Stimulated activated naive B cell treated with anti-CD40 and anti-IgM and Interleukin-4, amounts not matched to agents 10 μg/mL and 1 μg/mL and 100 μg/mL, for 72 hours (primary cell): ENCODE measurements around the gene MEMO1.
A peak's percentile ranks its signal among the peaks of the same experiment; 100 is the strongest.

Experiments used
- ATAC-seq, 2 donors: fragments of 150-1000 bp; cut with Tn5 transposase; replicated peaks; 2 replicates each; pipeline ENCODE4 v1.10.0; 2021; ENCODE audit warnings: moderate library complexity in 1 of 2
- DNase-seq: peaks from one replicate; pipeline ENCODE4 v3.0.0; 2021
- H3K27ac Mint-ChIP-seq: one replicate; pipeline ENCODE4 v1.8.0; 2022; ENCODE audit warnings: mild to moderate bottlenecking, mixed read lengths
- H3K27me3 Mint-ChIP-seq, 2 donors: one replicate each; pipeline ENCODE4 v1.8.0; 2022; ENCODE audit warnings: mixed read lengths in 2 of 2
- H3K36me3 Mint-ChIP-seq, 2 donors: one replicate each; pipeline ENCODE4 v1.8.0; 2022; ENCODE audit warnings: mixed read lengths in 2 of 2, mild to moderate bottlenecking in 1 of 2
- H3K4me1 Mint-ChIP-seq, 2 donors: one replicate each; pipeline ENCODE4 v1.8.0; 2022; ENCODE audit warnings: mixed read lengths in 2 of 2, mild to moderate bottlenecking in 1 of 2
- H3K4me3 Mint-ChIP-seq, 2 donors: one replicate each; pipeline ENCODE4 v1.8.0; 2022; ENCODE audit warnings: mild to moderate bottlenecking in 2 of 2, mixed read lengths in 2 of 2, moderate library complexity in 1 of 2
- H3K9me3 Mint-ChIP-seq, 2 donors: one replicate each; pipeline ENCODE4 v1.8.0; 2022; ENCODE audit warnings: mixed read lengths in 2 of 2, mild to moderate bottlenecking in 1 of 2

MEMO1 gene

DNA sequence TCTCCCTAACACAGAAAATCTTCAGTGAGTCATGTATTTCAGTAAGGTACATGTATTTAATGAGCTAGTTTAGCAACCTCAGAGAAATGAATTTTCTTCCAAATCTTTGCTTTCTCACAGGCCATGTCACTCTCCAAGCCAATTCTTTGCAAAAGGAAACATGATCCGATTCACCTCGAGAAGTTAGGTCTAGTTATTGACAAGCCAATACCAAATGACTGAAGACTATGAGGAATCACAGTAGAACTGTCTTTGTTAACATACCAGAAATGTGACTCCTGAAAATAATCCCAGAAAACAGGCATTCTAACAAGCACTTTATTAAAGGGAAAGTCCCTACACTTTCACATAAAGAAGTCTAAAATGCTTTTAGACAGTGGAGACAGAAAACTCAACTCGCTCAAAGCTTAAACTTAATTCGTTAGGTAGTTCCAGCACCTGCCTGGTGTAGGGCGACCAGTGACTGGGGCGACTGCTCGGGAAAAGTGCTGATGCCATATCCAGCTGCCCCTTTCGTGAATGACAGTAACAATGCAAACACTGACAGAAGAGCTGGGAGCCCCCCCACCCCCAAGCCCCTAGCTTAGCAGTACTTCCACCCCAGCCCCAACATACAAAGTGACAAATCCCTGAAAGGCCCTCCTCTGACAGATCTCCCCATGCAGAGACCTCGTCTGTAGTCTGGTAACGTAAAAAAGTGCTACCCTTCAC, 1.8 kb downstream of the MEMO1 start:
- Mint-ChIP-seq H3K4me3 (peak overlapping the region; percentile 95 to 98), H3K27me3 (no peaks in the 10 kb centered on the region), H3K9me3 (peaks cover 0 to 2% of the 10 kb centered on the region in 2 donors), H3K36me3 (peaks cover 15 to 24% of the 10 kb centered on the region in 2 donors), H3K4me1 (peaks cover 24 to 63% of the 10 kb centered on the region in 2 donors), H3K27ac (peak overlapping the region; percentile 98)
- no peak for DNase-seq
- no peak for ATAC-seq

DNA sequence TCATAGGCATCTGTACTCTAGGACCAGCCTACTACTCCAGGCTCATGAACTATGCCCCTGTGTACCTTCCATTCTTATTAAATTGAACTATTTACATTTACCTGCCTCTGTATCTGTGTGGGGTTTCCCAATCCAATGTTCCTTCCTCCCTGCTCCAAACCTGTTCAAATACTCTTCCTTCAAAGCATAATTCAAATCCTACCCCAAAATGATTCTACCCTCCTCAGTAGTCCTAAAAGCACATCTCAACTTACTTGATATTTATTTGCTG, 3.8 kb downstream of the MEMO1 start:
- Mint-ChIP-seq H3K4me3 (peak overlapping the region in 1 of 2 donors; percentile 15), H3K4me1 (peaks cover 23 to 64% of the 10 kb centered on the region in 2 donors), H3K9me3 (peaks cover 0 to 2% of the 10 kb centered on the region in 2 donors), H3K27me3 (no peaks in the 10 kb centered on the region), H3K27ac (no peak overlapping the region), H3K36me3 (peaks cover 11 to 20% of the 10 kb centered on the region in 2 donors)
- ATAC-seq (no peak), DNase-seq (no peak)

DNA sequence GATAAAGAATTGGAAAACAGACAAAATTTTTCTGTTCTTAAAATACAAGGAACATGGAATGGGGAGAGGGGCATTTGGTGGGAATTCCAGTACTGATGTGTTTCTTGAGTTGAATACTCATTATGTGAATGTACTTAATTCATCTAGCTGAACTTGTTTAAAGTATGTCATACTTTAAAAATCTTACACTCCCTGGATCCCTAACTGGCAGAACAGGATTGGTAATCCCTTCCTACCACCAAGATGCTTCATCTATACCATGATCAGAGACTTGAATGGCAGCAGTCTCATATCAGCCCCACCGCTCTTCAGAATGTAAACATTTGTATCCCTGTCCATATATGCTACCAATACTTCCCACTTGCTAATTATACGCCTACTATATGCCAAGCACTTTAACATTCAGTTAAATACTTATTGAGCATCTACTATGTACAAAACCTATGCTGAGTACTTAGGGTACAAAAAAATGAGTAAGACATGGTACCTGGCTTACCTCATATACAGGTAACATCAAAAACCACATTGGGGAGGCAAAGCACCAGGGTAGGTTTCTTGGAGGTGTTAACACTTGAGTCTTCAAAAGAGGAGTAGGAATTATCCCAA, 5.3 kb downstream of the MEMO1 start:
- peaks cover 11 to 23% of the 10 kb centered on the region in 2 donors for H3K36me3 Mint-ChIP-seq
- DNase-seq (no peak), ATAC-seq (no peak)
- no peak overlapping the region for H3K27ac Mint-ChIP-seq
- H3K4me1 Mint-ChIP-seq = peaks cover 25 to 59% of the 10 kb centered on the region in 2 donors
- H3K9me3 Mint-ChIP-seq = peaks cover 0 to 2% of the 10 kb centered on the region in 2 donors
- no peaks in the 10 kb centered on the region for H3K27me3 Mint-ChIP-seq
- H3K4me3 Mint-ChIP-seq = no peak overlapping the region

DNA sequence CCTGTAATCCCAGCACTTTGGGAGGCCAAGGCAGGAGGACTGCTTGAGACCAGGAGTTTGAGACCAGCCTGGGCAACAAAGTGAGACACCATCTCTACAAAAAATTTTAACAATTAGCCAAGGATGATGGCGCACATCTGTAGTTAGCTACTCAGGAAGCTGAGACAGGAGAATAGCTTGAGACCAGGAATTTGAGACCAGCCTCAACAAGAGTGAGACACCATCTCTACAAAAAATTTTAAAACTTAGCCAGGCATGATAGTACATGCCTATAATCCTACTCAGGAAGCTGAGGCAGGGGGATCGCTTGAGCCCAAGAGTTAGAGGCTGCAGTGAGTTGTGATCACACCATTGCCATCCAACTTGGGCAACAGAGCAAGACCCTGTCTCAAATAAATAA, 7.0 kb downstream of the MEMO1 start:
- Mint-ChIP-seq H3K9me3 (peaks cover 0 to 2% of the 10 kb centered on the region in 2 donors), H3K27ac (no peak overlapping the region), H3K36me3 (peaks cover 11 to 32% of the 10 kb centered on the region in 2 donors), H3K4me1 (peaks cover 31 to 73% of the 10 kb centered on the region in 2 donors), H3K27me3 (no peaks in the 10 kb centered on the region), H3K4me3 (no peak overlapping the region)
- ATAC-seq = no peak
- DNase-seq = no peak

DNA sequence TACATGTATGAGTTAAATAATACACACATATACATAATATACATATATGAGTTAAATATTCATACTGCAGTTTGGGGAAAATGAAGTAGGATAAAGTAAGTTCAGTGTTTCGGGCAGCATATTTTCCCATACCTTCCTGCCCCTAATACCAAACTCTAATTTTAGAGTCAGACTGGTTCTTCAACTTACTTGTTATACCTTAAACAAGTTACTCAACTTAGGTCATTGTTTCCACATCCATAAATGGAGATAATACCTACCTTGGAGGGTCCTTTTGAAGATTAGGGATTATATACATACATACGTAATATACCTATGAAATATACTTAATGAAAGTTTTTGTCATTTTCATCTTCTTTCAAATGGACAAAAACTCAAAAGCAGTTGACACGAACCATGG, 8.4 kb downstream of the MEMO1 start:
- no peaks in the 10 kb centered on the region for H3K27me3 Mint-ChIP-seq
- peaks cover 32 to 73% of the 10 kb centered on the region in 2 donors for H3K4me1 Mint-ChIP-seq
- H3K27ac Mint-ChIP-seq = no peak overlapping the region
- H3K4me3 Mint-ChIP-seq = no peak overlapping the region
- H3K9me3 Mint-ChIP-seq = peaks cover 0 to 2% of the 10 kb centered on the region in 2 donors
- DNase-seq (no peak), ATAC-seq (no peak)
- peaks cover 11 to 33% of the 10 kb centered on the region in 2 donors for H3K36me3 Mint-ChIP-seq

DNA sequence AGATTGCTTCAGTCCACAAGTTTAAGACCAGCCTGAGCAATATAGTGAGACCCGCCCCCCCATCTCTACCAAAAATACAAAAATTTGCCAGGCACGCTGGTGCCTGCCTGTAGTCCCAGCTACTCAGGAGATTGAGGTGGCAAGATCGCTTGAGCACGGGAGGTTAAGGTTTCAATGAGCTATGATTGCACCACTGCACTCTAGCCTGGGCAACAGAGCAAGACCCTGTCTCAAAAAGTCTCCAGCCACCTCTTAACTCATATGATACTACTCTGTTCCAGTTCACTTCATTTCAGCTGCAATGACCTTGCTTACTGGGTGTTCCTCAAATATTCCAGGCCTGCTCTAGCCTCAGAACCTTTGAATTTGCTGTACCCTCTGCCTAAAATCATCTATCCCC, 11.4 kb downstream of the MEMO1 start:
- no peak overlapping the region for H3K4me3 Mint-ChIP-seq
- peaks cover 31 to 68% of the 10 kb centered on the region in 2 donors for H3K4me1 Mint-ChIP-seq
- DNase-seq = no peak

DNA sequence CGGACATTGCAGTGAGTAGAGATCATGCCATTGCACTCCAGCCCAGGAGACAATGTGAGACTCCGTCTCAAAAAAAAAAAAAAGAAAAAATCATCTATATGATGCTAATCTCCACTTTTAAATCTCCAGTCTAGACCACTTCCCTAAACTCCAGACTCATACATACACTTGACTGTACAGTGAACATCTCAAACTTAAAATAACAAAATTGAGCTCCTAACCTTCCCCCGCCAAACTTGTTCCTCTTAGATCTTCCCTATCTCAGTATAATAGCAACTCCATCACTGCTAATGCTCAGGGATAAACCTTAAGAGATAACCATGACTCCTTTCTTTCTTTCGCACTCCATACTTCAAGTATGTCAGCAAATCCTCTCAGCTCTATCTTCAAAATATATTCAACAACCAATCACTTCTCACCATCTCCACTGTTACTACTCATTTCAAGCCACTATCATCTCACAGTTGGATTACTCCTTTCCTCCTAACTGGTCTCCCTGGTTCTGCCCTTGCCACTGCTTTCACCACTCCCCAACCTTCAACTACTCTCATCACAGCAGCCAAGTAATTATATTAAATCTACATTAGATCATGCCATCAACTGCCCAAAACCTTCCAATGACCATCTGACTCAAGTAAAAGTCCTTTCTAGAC, 12.0 kb downstream of the MEMO1 start:
- Mint-ChIP-seq H3K27me3 (no peaks in the 10 kb centered on the region), H3K27ac (peak overlapping the region; percentile 1), H3K4me1 (peaks cover 29 to 63% of the 10 kb centered on the region in 2 donors), H3K9me3 (peaks cover 0 to 2% of the 10 kb centered on the region in 2 donors), H3K4me3 (no peak overlapping the region), H3K36me3 (peaks cover 12 to 24% of the 10 kb centered on the region in 2 donors)
- DNase-seq = no peak
- peak; percentile 76 to 80 for ATAC-seq

More for the DNA sequence above, 11.4 kb downstream of the MEMO1 start:
- Mint-ChIP-seq H3K27ac (no peak overlapping the region), H3K9me3 (peaks cover 0 to 2% of the 10 kb centered on the region in 2 donors), H3K27me3 (no peaks in the 10 kb centered on the region), H3K36me3 (peaks cover 12 to 24% of the 10 kb centered on the region in 2 donors)
- peak; percentile 38 to 51 for ATAC-seq

DNA sequence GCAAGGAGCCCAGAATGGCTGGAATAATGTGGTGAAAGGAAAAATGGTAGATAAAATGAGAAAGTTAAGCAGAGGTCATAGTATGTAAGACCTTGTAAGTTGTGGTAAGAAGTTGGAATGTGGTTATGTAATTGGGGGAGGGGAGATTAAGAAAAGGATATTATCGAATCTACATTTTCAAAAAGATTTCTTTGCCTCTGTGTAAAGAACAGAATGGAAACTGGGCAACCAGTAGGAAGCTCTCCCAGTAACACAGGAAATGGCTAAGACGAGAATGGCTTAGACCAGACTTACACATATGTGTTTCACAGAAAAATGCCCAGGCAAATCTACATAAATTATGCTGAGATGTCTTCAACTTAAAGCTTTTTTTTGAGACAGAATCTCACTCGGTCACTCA, 13.2 kb downstream of the MEMO1 start:
- Mint-ChIP-seq H3K27ac (no peak overlapping the region), H3K27me3 (no peaks in the 10 kb centered on the region), H3K9me3 (peaks cover 0 to 2% of the 10 kb centered on the region in 2 donors), H3K36me3 (peaks cover 15 to 29% of the 10 kb centered on the region in 2 donors), H3K4me3 (no peak overlapping the region), H3K4me1 (peaks cover 33 to 66% of the 10 kb centered on the region in 2 donors)
- DNase-seq (no peak), ATAC-seq (no peak)

DNA sequence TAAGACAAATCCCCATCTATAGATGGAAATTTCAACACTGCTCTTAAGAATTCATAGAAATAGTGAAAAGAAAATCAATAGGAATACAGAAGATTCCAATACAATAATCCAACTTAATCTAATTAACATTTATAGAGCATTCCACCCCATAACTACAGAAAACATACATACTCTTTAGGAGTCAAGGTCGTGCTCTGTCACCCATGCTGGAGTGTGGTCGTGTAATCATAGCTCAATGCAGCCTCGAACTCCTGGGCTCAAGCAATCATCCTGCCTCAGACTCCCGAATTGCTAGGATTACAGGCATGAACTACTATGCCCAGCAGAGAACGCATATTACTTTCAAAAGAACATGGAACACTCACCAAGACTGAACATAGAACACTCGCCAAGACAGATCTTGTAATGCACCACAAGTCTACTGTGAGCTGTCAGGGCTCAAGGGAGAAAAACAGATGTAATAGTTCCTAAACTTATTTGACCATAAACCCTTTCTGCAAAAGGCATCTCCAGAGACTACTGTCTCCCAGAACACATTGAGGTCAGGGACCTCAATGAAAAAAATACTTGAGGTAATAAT, 14.1 kb downstream of the MEMO1 start:
- Mint-ChIP-seq H3K4me3 (no peak overlapping the region), H3K27ac (no peak overlapping the region), H3K9me3 (peaks cover 0 to 2% of the 10 kb centered on the region in 2 donors), H3K27me3 (no peaks in the 10 kb centered on the region), H3K4me1 (peaks cover 33 to 72% of the 10 kb centered on the region in 2 donors), H3K36me3 (peaks cover 19 to 33% of the 10 kb centered on the region in 2 donors)
- no peak for ATAC-seq
- no peak for DNase-seq

DNA sequence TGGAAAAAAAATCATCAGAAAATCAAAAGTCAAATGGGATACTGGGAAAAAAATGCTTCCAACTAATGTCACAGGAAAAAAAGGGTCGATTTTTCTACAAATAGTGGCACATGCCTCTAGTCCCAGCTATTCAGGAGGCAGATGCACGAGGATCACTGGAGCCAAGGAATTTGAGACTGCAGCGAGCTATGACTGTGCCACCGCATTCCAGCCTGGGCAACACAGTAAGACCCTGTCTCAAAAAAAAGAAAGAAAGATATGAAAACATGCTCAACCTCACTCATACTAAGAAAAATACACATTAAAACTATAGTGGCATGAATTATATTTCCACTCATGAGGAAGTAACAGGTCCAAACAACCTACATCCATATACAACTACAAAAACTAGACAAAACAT, 17.9 kb downstream of the MEMO1 start:
- H3K9me3 Mint-ChIP-seq = peaks cover 0 to 2% of the 10 kb centered on the region in 2 donors
- peaks cover 19 to 28% of the 10 kb centered on the region in 2 donors for H3K36me3 Mint-ChIP-seq
- no peaks in the 10 kb centered on the region for H3K27me3 Mint-ChIP-seq
- DNase-seq = no peak
- no peak overlapping the region for H3K27ac Mint-ChIP-seq
- H3K4me1 Mint-ChIP-seq = peaks cover 24 to 52% of the 10 kb centered on the region in 2 donors
- H3K4me3 Mint-ChIP-seq = no peak overlapping the region
- ATAC-seq = no peak

DNA sequence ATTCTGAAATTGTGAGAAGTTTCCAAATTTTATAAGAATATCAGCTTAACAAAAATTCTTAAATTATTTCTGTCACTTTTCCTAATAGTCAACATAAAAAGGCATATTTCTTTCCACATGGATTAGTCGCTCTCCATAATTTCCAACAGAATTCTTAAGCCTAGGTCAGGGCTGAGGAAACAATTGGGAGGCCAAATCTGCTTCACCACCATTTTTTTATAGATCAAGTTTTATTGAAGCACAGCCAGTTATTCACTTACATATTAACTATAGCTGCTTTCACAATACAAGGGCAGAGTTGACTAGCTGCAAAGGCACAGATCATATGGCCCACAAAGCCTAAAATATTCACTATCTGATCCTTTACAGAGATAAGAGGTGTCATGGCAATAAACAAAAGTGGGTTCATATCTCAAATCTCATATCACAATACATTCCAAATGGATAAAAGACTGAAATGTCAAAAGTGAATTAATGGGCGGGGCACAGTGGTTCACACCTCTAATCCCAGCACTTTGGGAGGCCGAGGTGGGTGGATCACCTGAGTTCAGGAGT, 18.7 kb downstream of the MEMO1 start:
- H3K9me3 Mint-ChIP-seq = peaks cover 0 to 2% of the 10 kb centered on the region in 2 donors
- no peaks in the 10 kb centered on the region for H3K27me3 Mint-ChIP-seq
- H3K36me3 Mint-ChIP-seq = peaks cover 19 to 28% of the 10 kb centered on the region in 2 donors
- DNase-seq = no peak
- peaks cover 21 to 49% of the 10 kb centered on the region in 2 donors for H3K4me1 Mint-ChIP-seq
- H3K4me3 Mint-ChIP-seq = no peak overlapping the region
- no peak for ATAC-seq
- H3K27ac Mint-ChIP-seq = no peak overlapping the region

DNA sequence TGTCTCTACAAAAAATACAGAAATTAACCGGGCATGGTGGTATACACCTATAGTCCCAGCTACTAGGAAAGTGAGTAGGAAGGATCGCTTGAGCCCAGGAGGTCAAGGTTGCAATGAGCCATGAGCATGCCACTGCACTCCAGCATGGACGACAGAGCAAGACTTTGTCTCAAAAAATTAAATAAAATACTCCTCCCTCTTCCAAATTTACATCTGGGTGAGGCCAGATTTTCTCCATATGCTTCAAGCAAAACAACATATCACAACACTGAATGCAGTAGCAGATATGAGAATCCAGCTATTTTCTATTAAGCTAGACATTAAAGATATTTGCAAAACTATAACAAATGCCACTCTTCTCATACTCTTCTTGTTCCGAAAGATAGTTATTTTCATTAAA, 20.9 kb downstream of the MEMO1 start:
- H3K4me1 Mint-ChIP-seq = peaks cover 12 to 29% of the 10 kb centered on the region in 2 donors
- no peaks in the 10 kb centered on the region for H3K27me3 Mint-ChIP-seq
- peaks cover 7 to 16% of the 10 kb centered on the region in 2 donors for H3K36me3 Mint-ChIP-seq
- no peaks in the 10 kb centered on the region for H3K9me3 Mint-ChIP-seq
- ATAC-seq = no peak
- DNase-seq = no peak
- no peak overlapping the region for H3K4me3 Mint-ChIP-seq
- H3K27ac Mint-ChIP-seq = no peak overlapping the region

DNA sequence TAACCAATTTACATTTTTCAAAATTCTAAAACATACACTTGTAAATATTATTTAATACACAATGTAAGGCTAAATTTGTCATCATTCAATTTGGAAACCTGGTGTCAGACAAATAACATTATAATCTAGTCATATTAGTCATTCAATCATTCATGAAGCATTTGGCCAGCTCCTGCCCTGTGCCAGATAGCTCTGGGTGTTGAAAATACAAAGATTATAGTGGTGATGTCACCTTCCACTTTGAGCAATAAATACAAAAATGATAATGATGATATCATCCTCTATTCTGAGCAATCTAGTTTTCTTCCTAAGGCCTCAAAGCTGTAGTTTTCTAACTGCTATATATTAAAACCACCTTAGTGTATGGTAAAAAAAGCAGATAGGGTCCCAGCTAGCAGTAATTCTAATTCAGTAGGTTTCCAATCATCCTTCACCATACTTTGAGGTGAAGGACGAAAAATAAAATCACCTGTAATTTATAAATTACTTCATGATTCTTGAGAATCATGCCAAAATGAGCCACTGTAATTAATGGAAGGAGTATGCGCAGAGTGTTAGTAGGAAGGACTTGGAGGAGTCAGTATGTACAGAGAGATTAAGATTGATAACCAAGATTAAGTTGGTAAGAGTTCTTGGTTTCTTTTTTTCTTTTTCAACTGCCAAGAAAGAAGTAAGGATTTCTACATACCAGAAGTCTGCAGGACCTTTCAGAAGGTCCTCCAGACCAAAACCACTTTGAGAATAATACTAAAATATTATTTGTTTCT, 23.2 kb downstream of the MEMO1 start:
- no peak overlapping the region for H3K4me3 Mint-ChIP-seq
- DNase-seq = no peak
- ATAC-seq = no peak
- H3K27me3 Mint-ChIP-seq = no peaks in the 10 kb centered on the region
- H3K36me3 Mint-ChIP-seq = peaks cover 20 to 24% of the 10 kb centered on the region in 2 donors
- no peak overlapping the region for H3K27ac Mint-ChIP-seq
- H3K9me3 Mint-ChIP-seq = no peaks in the 10 kb centered on the region
- H3K4me1 Mint-ChIP-seq = peaks cover 9 to 30% of the 10 kb centered on the region in 2 donors

DNA sequence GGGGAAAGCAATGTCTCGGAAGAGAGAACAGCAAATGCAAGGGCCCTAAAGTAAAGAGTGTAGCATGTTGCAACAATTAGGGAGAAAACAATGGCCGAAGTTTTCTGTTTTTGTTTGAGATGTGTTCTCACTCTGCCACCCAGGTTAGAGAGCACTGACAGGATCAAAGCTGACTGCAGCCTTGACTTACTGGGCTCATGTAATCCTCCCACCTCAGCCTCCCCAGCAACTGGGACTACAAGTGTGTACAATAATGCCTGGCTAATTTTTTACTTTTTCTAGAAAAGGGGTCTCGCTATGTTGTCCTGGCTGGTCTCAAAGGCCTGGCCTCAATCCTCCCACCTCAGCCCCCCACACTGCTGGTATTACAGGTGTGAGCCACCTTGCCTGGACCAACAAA, 23.9 kb downstream of the MEMO1 start:
- H3K4me1 Mint-ChIP-seq = peaks cover 9 to 26% of the 10 kb centered on the region in 2 donors
- no peaks in the 10 kb centered on the region for H3K9me3 Mint-ChIP-seq
- no peak overlapping the region for H3K4me3 Mint-ChIP-seq
- H3K36me3 Mint-ChIP-seq = peaks cover 17 to 19% of the 10 kb centered on the region in 2 donors
- no peaks in the 10 kb centered on the region for H3K27me3 Mint-ChIP-seq
- peak overlapping the region; percentile 27 for H3K27ac Mint-ChIP-seq
- DNase-seq = no peak
- ATAC-seq = no peak
